Liver (tissue), 9 donors: Measurements from ENCODE around the gene PDCD7. TPM values are rescaled to one million over a fixed set of nuclear protein-coding genes. Genes with fewer than 3 reads are reported as not detected.

Experiments
- DNase-seq: peaks from one replicate; pipeline ENCODE4 v3.0.0-alpha.2; 2017; ENCODE audit warnings: low spot score
- H3K27ac ChIP-seq, 2 donors: one replicate each; pipeline ENCODE4 v1.7.0; 2013; ENCODE audit warnings: inconsistent platforms in 2 of 2, low read length in 2 of 2, control low read depth in 1 of 2, low read depth in 1 of 2, mild to moderate bottlenecking in 1 of 2
- H3K27me3 ChIP-seq, 4 donors: one replicate each; pipeline versions ENCODE4 v1.6.1 to v1.7.0; 2013; ENCODE audit warnings: low read length in 3 of 4, inconsistent platforms in 1 of 4, mild to moderate bottlenecking in 1 of 4, moderate library complexity in 1 of 4; ENCODE audit not compliant: control insufficient read depth in 4 of 4, insufficient read depth in 4 of 4
- H3K36me3 ChIP-seq, 4 donors: one replicate each; pipeline versions ENCODE4 v1.6.1 to v1.7.0; 2013; ENCODE audit warnings: low read length in 3 of 4, mild to moderate bottlenecking in 3 of 4, low read depth in 1 of 4, moderate library complexity in 1 of 4; ENCODE audit not compliant: control insufficient read depth in 4 of 4, insufficient read depth in 3 of 4
- H3K4me1 ChIP-seq, 4 donors: one replicate each; pipeline versions ENCODE4 v1.6.1 to v1.7.0; 2013; ENCODE audit warnings: low read length in 3 of 4, mild to moderate bottlenecking in 3 of 4, moderate library complexity in 1 of 4; ENCODE audit not compliant: control insufficient read depth in 4 of 4, insufficient read depth in 4 of 4
- H3K4me3 ChIP-seq, 3 donors: one replicate each; pipeline versions ENCODE4 v1.6.1 to v1.7.0; 2013; ENCODE audit warnings: low read length in 3 of 3, control low read depth in 1 of 3, low read depth in 1 of 3, mild to moderate bottlenecking in 1 of 3
- H3K9ac ChIP-seq, 2 donors: one replicate each; pipeline ENCODE4 v1.7.0; 2013; ENCODE audit warnings: low read length in 2 of 2, mild to moderate bottlenecking in 2 of 2, moderate library complexity in 2 of 2, control low read depth in 1 of 2, low read depth in 1 of 2
- H3K9me3 ChIP-seq, 4 donors: one replicate each; pipeline versions ENCODE4 v1.6.1 to v1.7.0; 2013; ENCODE audit warnings: low read length in 3 of 4; ENCODE audit not compliant: control insufficient read depth in 4 of 4
- CTCF ChIP-seq: fragments of 150-350 bp; IDR thresholded peaks from 2 replicates; pipeline ENCODE4 v1.5.1; 2017; ENCODE audit warnings: improper control_type of control experiment, low read depth, low read length; ENCODE audit not compliant: missing input control
- EGR1 ChIP-seq, 2 donors: IDR thresholded peaks; 2 replicates each; pipeline ENCODE4 v1.6.1; 2016 to 2018; ENCODE audit warnings: antibody characterized with exemption in 2 of 2, low read depth in 2 of 2
- FOXA1 ChIP-seq: IDR thresholded peaks from 2 replicates; pipeline ENCODE4 v1.6.1; 2016; ENCODE audit warnings: antibody characterized with exemption
- FOXA2 ChIP-seq: IDR thresholded peaks from 2 replicates; pipeline ENCODE4 v1.6.1; 2016; ENCODE audit warnings: antibody characterized with exemption
- GABPA ChIP-seq, 2 donors: IDR thresholded peaks in 1 of 2; conservative IDR thresholded peaks in 1 of 2; 2 replicates each; pipeline ENCODE4 v1.6.1; 2016; ENCODE audit warnings: antibody characterized with exemption in 2 of 2, mild to moderate bottlenecking in 1 of 2, moderate library complexity in 1 of 2
- HNF4A ChIP-seq, 2 donors: conservative IDR thresholded peaks; 2 replicates each; pipeline ENCODE4 v1.6.1; 2016; ENCODE audit warnings: antibody characterized with exemption in 2 of 2, mild to moderate bottlenecking in 2 of 2
- HNF4G ChIP-seq: IDR thresholded peaks from 2 replicates; pipeline ENCODE4 v1.6.1; 2016; ENCODE audit warnings: antibody characterized with exemption
- JUND ChIP-seq, 2 donors: IDR thresholded peaks; 2 replicates each; pipeline ENCODE4 v1.6.1; 2016; ENCODE audit warnings: antibody characterized with exemption in 2 of 2
- NR2F2 ChIP-seq: IDR thresholded peaks from 2 replicates; pipeline ENCODE4 v1.6.1; 2016; ENCODE audit warnings: antibody characterized with exemption
- RAD21 ChIP-seq, 2 donors: IDR thresholded peaks; 2 replicates each; pipeline ENCODE4 v1.6.1; 2016; ENCODE audit warnings: antibody characterized with exemption in 2 of 2, mild to moderate bottlenecking in 2 of 2
- RXRA ChIP-seq, 2 donors: IDR thresholded peaks; 2 replicates each; pipeline ENCODE4 v1.6.1; 2017 to 2018; ENCODE audit warnings: antibody characterized with exemption in 2 of 2, mild to moderate bottlenecking in 1 of 2
- SP1 ChIP-seq: IDR thresholded peaks from 2 replicates; pipeline ENCODE4 v1.6.1; 2018; ENCODE audit warnings: antibody characterized with exemption, mild to moderate bottlenecking
- TAF1 ChIP-seq: conservative IDR thresholded peaks from 2 replicates; pipeline ENCODE4 v1.6.1; 2016; ENCODE audit warnings: antibody characterized with exemption, mild to moderate bottlenecking
- YY1 ChIP-seq: IDR thresholded peaks from 2 replicates; pipeline ENCODE4 v1.6.1; 2016; ENCODE audit warnings: antibody characterized with exemption, mild to moderate bottlenecking
- ZBTB33 ChIP-seq: IDR thresholded peaks from 2 replicates; pipeline ENCODE4 v1.6.1; 2016; ENCODE audit warnings: antibody characterized with exemption
- WGBS: extraction: QIAGEN DNeasy Blood & Tissue Kit; methylation state at CpG from one replicate; pipeline ENCODE4 v1.1.7; 2013; 5-methylcytosine and 5-hydroxymethylcytosine counted together
- polyA plus RNA-seq, 2 donors: library from polyadenylated mRNA; stranded (reverse) in 1 of 2; unstranded in 1 of 2; fragments of 200-250 nt in 1 of 2; fragments of >200 nt in 1 of 2; fragmentation: Nextera tagmentation in 1 of 2; extraction: Ambion mirVana in 1 of 2; gene quantifications; one replicate each; pipeline versions ENCODE4 v1.2.1 to v1.2.3, GENCODE V29; 2013 to 2015
- total RNA-seq, 2 donors: library from RNA; depleted of rRNA; stranded (reverse); fragments of >200 nt; gene quantifications; one replicate each; pipeline ENCODE4 v1.2.3, GENCODE V29; 2014
- TF ChIP-seq, protein P1 (sequence below): IDR thresholded peaks from 2 replicates; pipeline ENCODE4 v1.6.1; 2016; ENCODE audit warnings: antibody characterized with exemption
- TF ChIP-seq, protein P2 (sequence below): IDR thresholded peaks from 2 replicates; pipeline ENCODE4 v1.6.1; 2016; ENCODE audit warnings: antibody characterized with exemption
- TF ChIP-seq, protein P3 (sequence below): IDR thresholded peaks from 2 replicates; pipeline ENCODE4 v1.6.1; 2016; ENCODE audit warnings: antibody characterized with exemption, mild to moderate bottlenecking
- donor health status: healthy.
- donor health status: healthy.
- donor health status: healthy.
- donor health status: healthy.
- donor health status: healthy.

Gene PDCD7
- total and polyA plus RNA-seq, 4 donors, result 3.0 to 9.5 (median 6.7) TPM

GRCh38 chr15:65156692-65157091 lies 23.1 kb upstream of the PDCD7 start (continued):
- TF ChIP-seq RAD21 (IDR thresholded peaks at IDR 0.05) (no peak), TAF1 (no peak)

GRCh38 chr15:65154720-65155119 lies 21.1 kb upstream of the PDCD7 start:
- Histone ChIP-seq H3K4me3 (no peak overlapping the region), H3K27ac (peak overlapping the region; percentile 16 to 35), H3K4me1 (peaks cover 0 to 13% (median 8%) of the 10 kb centered on the region in 4 donors), H3K9ac (peak overlapping the region in 1 of 2 donors; percentile 66), H3K36me3 (peaks cover 15 to 70% (median 57%) of the 10 kb centered on the region in 4 donors), H3K27me3 (no peaks in the 10 kb centered on the region), H3K9me3 (no peaks in the 10 kb centered on the region)
- TF ChIP-seq RAD21 (IDR thresholded peaks at IDR 0.05) (peak in 1 of 2 donors; percentile 47), RXRA (IDR thresholded peaks at IDR 0.05) (peak in 1 of 2 donors; percentile 13), TAF1 (no peak), JUND (IDR thresholded peaks at IDR 0.05) (no peak), HNF4G (no peak), FOXA2 (no peak), HNF4A (conservative IDR thresholded peaks at IDR 0.05) (peak in 1 of 2 donors; percentile 46), SP1 (peak; percentile 30), NR2F2 (no peak), ZBTB33 (peak; percentile 22), EGR1 (IDR thresholded peaks at IDR 0.05; ENCODE audit: low read depth in 2 of 2) (no peak), YY1 (peak; percentile 44), FOXA1 (no peak), GABPA (IDR thresholded peaks at IDR 0.05 in 1 of 2, conservative IDR thresholded peaks at IDR 0.05 in 1 of 2) (no peak), CTCF (no peak)
- TF ChIP-seq, protein P1, sequence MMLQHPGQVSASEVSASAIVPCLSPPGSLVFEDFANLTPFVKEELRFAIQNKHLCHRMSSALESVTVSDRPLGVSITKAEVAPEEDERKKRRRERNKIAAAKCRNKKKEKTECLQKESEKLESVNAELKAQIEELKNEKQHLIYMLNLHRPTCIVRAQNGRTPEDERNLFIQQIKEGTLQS, result peak; percentile 62
- TF ChIP-seq, protein P2, sequence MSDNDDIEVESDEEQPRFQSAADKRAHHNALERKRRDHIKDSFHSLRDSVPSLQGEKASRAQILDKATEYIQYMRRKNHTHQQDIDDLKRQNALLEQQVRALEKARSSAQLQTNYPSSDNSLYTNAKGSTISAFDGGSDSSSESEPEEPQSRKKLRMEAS, result no peak
- TF ChIP-seq, protein P3, sequence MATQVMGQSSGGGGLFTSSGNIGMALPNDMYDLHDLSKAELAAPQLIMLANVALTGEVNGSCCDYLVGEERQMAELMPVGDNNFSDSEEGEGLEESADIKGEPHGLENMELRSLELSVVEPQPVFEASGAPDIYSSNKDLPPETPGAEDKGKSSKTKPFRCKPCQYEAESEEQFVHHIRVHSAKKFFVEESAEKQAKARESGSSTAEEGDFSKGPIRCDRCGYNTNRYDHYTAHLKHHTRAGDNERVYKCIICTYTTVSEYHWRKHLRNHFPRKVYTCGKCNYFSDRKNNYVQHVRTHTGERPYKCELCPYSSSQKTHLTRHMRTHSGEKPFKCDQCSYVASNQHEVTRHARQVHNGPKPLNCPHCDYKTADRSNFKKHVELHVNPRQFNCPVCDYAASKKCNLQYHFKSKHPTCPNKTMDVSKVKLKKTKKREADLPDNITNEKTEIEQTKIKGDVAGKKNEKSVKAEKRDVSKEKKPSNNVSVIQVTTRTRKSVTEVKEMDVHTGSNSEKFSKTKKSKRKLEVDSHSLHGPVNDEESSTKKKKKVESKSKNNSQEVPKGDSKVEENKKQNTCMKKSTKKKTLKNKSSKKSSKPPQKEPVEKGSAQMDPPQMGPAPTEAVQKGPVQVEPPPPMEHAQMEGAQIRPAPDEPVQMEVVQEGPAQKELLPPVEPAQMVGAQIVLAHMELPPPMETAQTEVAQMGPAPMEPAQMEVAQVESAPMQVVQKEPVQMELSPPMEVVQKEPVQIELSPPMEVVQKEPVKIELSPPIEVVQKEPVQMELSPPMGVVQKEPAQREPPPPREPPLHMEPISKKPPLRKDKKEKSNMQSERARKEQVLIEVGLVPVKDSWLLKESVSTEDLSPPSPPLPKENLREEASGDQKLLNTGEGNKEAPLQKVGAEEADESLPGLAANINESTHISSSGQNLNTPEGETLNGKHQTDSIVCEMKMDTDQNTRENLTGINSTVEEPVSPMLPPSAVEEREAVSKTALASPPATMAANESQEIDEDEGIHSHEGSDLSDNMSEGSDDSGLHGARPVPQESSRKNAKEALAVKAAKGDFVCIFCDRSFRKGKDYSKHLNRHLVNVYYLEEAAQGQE, result no peak
- no peak for DNase-seq
- 32% methylated on average over 6 of the region's 6 CpGs for WGBS
